Measurements from ENCODE around the gene SPSB3.

Gene SPSB3

DNA sequence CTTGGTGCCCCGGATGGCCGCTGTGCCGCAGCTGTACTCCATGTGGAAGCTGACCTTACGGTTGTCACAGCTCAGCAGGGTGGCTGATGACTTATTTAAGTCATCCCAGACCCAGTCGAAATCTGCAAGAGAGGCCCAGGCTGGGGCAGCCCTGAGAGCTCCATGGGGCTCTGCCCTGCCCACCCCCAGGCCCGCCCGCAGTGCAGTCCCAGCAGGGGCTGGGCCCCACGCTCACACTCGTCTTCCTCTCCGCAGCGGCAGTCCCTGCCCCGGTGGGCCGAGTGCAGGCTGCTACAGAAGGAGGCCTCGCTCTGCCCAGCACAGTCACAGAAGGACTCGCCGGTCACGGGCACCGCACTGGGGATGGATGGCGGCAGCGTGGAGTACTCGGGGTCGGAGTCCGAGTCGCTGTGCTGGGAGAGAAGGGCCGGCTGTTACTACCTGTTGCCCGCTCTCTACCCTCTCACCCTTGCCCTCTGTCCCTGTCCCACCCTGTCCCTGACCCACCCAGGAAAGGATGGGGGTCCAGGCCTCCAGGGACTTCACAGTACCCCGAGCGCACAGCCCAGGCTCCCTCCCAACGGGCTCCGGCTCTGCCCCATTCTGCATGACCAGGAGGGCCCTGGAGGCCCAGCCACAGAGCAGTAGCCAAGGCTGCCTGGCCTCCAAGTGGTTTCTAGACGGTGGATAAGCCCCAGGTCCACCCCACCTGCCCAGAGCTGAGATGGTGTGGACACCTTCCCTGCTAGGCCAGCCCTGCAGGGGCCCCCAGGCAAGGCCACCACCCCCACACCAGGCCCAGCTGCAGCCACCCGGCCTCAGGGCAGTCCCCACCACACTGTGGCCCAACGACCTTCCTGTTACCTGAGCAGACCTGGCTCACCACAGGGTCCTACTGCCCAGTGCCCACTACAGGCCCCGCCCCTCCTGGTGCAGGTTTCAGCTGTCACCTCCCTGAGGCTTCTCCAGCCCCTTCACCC, 3.9 kb downstream of the SPSB3 start:
- no peak for DNase-seq (ENCODE audit: low read depth)
- no peak overlapping the region for H3K4me3 ChIP-seq (ENCODE audit: low read depth, low read length)
- no peak for TF ChIP-seq CTCF (IDR thresholded peaks at IDR 0.05; ENCODE audit: control insufficient read depth, extremely low read depth, insufficient read depth)

- no peak for DNase-seq (ENCODE audit: low read depth)
- TF ChIP-seq CTCF (IDR thresholded peaks at IDR 0.05; ENCODE audit: control insufficient read depth, extremely low read depth, insufficient read depth) = no peak
- H3K4me3 ChIP-seq (ENCODE audit: low read depth, low read length) = no peak overlapping the region
Measured at GRCh38 chr16:1777375-1778199, 4.8 kb downstream of the SPSB3 start.

GRCh38 chr16:1776991-1777374, 5.4 kb downstream of the SPSB3 start:
- no peak for DNase-seq (ENCODE audit: low read depth)
- no peak overlapping the region for H3K4me3 ChIP-seq (ENCODE audit: low read depth, low read length)
- no peak for TF ChIP-seq CTCF (IDR thresholded peaks at IDR 0.05; ENCODE audit: control insufficient read depth, extremely low read depth, insufficient read depth)

- DNase-seq (ENCODE audit: low read depth) = no peak
- TF ChIP-seq CTCF (IDR thresholded peaks at IDR 0.05; ENCODE audit: control insufficient read depth, extremely low read depth, insufficient read depth) = no peak
- no peak overlapping the region for H3K4me3 ChIP-seq (ENCODE audit: low read depth, low read length)
Measured at GRCh38 chr16:1776672-1776955, 5.8 kb downstream of the SPSB3 start.

GRCh38 chr16:1775846-1776671, 6.3 kb downstream of the SPSB3 start:
- DNase-seq (ENCODE audit: low read depth) = no peak
- no peak for TF ChIP-seq CTCF (IDR thresholded peaks at IDR 0.05; ENCODE audit: control insufficient read depth, extremely low read depth, insufficient read depth)
- H3K4me3 ChIP-seq (ENCODE audit: low read depth, low read length) = no peak overlapping the region

- H3K4me3 ChIP-seq (ENCODE audit: low read depth, low read length) = peak overlapping the region; percentile 94; the same call in 1 of the 2 replicates
- no peak for DNase-seq (ENCODE audit: low read depth)
- no peak for TF ChIP-seq CTCF (IDR thresholded peaks at IDR 0.05; ENCODE audit: control insufficient read depth, extremely low read depth, insufficient read depth)
Measured at GRCh38 chr16:1775006-1775845, 7.1 kb downstream of the SPSB3 start.

Measured in LNCaP clone FGC (cell line).